ENCODE data around the gene MTMR12. TPM values are rescaled to one million over a fixed set of nuclear protein-coding genes. Genes with fewer than 3 reads are reported as not detected.

MTMR12 gene
- total RNA-seq, 2 donors from 2014 or later, result 43.1 to 70.7 TPM

DNA sequence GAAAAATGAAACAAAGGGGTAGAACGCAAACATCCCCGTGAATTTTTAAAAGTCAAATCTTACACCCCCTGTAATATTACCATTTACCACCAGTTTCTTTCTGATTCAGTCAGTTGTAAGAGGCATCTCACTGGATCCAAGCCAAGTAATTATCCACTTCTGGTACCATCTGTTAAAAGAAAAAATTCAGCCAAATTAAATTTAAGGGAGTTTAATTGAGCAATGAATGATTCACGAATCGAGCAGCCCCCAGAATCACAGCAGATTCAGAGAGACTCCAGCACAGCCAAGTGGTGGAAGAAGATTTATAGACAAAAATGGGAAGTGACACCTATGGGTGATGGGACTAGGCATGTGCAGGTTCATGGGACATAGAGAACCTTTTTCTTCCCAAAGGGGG is 29.9 kb upstream of the MTMR12 start:
- Histone ChIP-seq H3K9me3 (peaks cover 6% of the 10 kb centered on the region), H3K27ac (no peak overlapping the region), H3K4me3 (no peak overlapping the region), H3K36me3 (no peaks in the 10 kb centered on the region), H3K4me1 (replicated peaks) (no peaks in the 10 kb centered on the region), H3K27me3 (replicated peaks; ENCODE audit: insufficient read depth) (no peaks in the 10 kb centered on the region)
- intact Hi-C loops (cut with DNase I), result no loop called here
- 52% methylated on average over 4 of the region's 4 CpGs for WGBS
- TF ChIP-seq, protein P1, sequence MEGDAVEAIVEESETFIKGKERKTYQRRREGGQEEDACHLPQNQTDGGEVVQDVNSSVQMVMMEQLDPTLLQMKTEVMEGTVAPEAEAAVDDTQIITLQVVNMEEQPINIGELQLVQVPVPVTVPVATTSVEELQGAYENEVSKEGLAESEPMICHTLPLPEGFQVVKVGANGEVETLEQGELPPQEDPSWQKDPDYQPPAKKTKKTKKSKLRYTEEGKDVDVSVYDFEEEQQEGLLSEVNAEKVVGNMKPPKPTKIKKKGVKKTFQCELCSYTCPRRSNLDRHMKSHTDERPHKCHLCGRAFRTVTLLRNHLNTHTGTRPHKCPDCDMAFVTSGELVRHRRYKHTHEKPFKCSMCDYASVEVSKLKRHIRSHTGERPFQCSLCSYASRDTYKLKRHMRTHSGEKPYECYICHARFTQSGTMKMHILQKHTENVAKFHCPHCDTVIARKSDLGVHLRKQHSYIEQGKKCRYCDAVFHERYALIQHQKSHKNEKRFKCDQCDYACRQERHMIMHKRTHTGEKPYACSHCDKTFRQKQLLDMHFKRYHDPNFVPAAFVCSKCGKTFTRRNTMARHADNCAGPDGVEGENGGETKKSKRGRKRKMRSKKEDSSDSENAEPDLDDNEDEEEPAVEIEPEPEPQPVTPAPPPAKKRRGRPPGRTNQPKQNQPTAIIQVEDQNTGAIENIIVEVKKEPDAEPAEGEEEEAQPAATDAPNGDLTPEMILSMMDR (IDR thresholded peaks at IDR 0.05), result no peak
- no peak for TF ChIP-seq POLR2A (IDR thresholded peaks at IDR 0.05)
- no peak for TF ChIP-seq POLR2AphosphoS5 (IDR thresholded peaks at IDR 0.05)
- DNase-seq (ENCODE audit: low spot score), result no peak

DNA sequence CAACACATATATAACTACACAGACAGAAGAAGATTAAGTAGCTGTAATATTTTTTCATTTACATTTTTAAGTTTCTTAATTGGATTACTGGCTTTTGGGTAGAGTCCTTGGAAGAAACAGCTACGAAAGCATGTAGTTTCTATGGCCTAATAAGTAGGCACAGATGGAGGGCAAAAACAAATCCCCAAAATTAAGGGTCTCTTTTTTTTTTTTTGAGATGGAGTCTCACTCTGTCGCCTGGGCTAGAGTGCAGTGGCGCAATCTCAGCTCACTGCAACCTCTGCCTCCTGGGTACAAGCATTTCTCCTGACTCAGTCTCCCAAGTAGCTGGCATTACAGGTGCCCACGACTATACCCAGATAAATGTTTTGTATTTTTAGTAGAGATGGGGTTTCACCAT is 27.1 kb upstream of the MTMR12 start:
- Histone ChIP-seq H3K27me3 (replicated peaks; ENCODE audit: insufficient read depth) (no peaks in the 10 kb centered on the region), H3K4me3 (no peak overlapping the region), H3K9me3 (peaks cover 6% of the 10 kb centered on the region), H3K4me1 (replicated peaks) (no peaks in the 10 kb centered on the region), H3K36me3 (no peaks in the 10 kb centered on the region), H3K27ac (no peak overlapping the region)
- 96% methylated on average over 4 of the region's 4 CpGs for WGBS
- TF ChIP-seq POLR2AphosphoS5 (IDR thresholded peaks at IDR 0.05), result no peak
- no peak for TF ChIP-seq POLR2A (IDR thresholded peaks at IDR 0.05)
- TF ChIP-seq, protein P1 (IDR thresholded peaks at IDR 0.05), result no peak
- intact Hi-C loops (cut with DNase I), result no loop called here
- no peak for DNase-seq (ENCODE audit: low spot score)

DNA sequence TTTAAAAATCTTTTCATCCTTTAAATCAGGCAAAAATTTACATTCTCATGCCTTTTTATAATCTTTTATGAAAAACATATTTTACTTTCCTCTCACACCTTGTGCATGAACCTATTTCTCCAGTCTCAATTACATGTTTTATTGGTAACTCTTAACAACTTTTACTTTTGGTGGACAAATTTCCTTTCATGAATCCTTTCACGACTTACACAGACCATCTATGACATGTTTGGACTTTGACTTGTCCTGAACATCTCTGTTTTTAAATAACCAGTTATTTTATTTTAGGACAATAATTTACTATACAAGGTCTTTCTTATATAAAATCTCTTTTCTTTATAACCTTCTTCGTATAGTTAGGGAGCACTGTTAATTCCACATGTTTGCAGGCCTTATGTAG is 26.5 kb upstream of the MTMR12 start:
- TF ChIP-seq POLR2A (IDR thresholded peaks at IDR 0.05) (no peak), POLR2AphosphoS5 (IDR thresholded peaks at IDR 0.05) (no peak)
- TF ChIP-seq, protein P1 (IDR thresholded peaks at IDR 0.05), result no peak
- H3K36me3 ChIP-seq, result no peaks in the 10 kb centered on the region
- intact Hi-C loops (cut with DNase I), result no loop called here
- 78% methylated on average over 2 of the region's 2 CpGs for WGBS
- H3K4me1 ChIP-seq (replicated peaks), result no peaks in the 10 kb centered on the region
- H3K27me3 ChIP-seq (replicated peaks; ENCODE audit: insufficient read depth), result no peaks in the 10 kb centered on the region
- peaks cover 6% of the 10 kb centered on the region for H3K9me3 ChIP-seq
- H3K27ac ChIP-seq, result no peak overlapping the region
- no peak overlapping the region for H3K4me3 ChIP-seq
- DNase-seq (ENCODE audit: low spot score), result no peak

DNA sequence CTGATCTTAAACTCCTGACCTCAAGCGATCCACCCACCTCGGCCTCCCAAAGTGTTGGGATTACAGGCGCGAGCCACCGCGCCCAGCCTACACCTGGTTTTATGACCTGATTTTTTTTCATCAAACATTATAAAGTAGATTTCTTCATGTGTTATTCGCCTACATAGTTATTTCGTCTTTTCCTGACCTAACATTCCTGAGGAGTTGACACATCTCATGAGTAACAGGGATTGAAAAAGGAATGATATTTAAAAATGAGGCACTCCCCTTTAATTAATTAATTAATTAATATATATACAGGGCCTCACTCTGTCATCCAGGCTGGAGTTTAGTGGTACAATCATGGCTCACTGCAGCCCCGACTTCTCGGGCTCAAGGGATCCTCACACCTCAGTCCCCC is 20.2 kb upstream of the MTMR12 start:
- 97% methylated on average over 10 of the region's 10 CpGs for WGBS
- Histone ChIP-seq H3K27ac (peak overlapping the region; percentile 84 to 92), H3K27me3 (replicated peaks; ENCODE audit: insufficient read depth) (no peaks in the 10 kb centered on the region), H3K9me3 (no peaks in the 10 kb centered on the region), H3K36me3 (no peaks in the 10 kb centered on the region), H3K4me3 (no peak overlapping the region), H3K4me1 (replicated peaks) (peaks cover 9% of the 10 kb centered on the region)
- TF ChIP-seq, protein P1 (IDR thresholded peaks at IDR 0.05), result no peak
- no peak for TF ChIP-seq POLR2A (IDR thresholded peaks at IDR 0.05)
- TF ChIP-seq POLR2AphosphoS5 (IDR thresholded peaks at IDR 0.05), result no peak
- intact Hi-C loops (cut with DNase I), result loop anchor here (5.0 kb wide), 1 partner anchor 101 kb away; no protein-coding TSS in a partner anchor
- DNase-seq (ENCODE audit: low spot score), result no peak

DNA sequence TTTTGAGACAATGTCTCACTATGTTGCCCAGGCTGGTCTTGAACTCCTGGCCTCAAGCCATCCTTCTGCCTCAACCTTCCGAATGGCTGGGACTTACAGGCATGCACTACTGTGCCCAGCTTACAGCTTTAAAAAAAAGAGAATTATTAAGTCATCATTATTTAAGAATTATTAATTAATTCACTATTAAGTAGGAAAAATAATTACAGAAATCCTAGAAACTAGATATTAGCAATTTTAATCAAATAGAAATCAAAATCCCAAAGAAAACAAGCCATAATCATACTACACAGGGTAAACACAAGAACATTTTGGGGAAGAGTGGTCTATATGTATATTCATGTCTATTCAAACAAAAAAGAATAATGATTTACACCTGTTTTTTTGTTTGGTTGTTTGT is 19.6 kb upstream of the MTMR12 start:
- H3K4me3 ChIP-seq, result no peak overlapping the region
- 69% methylated on average over 1 of the region's 1 CpG for WGBS
- DNase-seq (ENCODE audit: low spot score), result no peak
- no peak for TF ChIP-seq POLR2A (IDR thresholded peaks at IDR 0.05)
- TF ChIP-seq POLR2AphosphoS5 (IDR thresholded peaks at IDR 0.05), result no peak
- TF ChIP-seq, protein P1 (IDR thresholded peaks at IDR 0.05), result no peak
- H3K36me3 ChIP-seq, result no peaks in the 10 kb centered on the region
- H3K9me3 ChIP-seq, result no peaks in the 10 kb centered on the region
- peak overlapping the region; percentile 84 to 92 for H3K27ac ChIP-seq
- peaks cover 9% of the 10 kb centered on the region for H3K4me1 ChIP-seq (replicated peaks)
- no peaks in the 10 kb centered on the region for H3K27me3 ChIP-seq (replicated peaks; ENCODE audit: insufficient read depth)
- intact Hi-C loops (cut with DNase I), result loop anchor here (5.0 kb wide), 1 partner anchor 100 kb away; no protein-coding TSS in a partner anchor

Measured in prostate gland (tissue), 2 donors.